ENCODE data around the gene PTPRN2. TPM values are rescaled to one million over a fixed set of nuclear protein-coding genes. Genes with fewer than 3 reads are reported as not detected.
A peak's percentile ranks its signal among the peaks of the same experiment; 100 is the strongest.

The PTPRN2 gene
- total RNA-seq, 1 experiment from 2014 or later = 1.1 TPM

- Histone ChIP-seq H3K27me3 (ENCODE audit: control insufficient read depth, insufficient read depth, low read length) (no peaks in the 10 kb centered on the region), H3K36me3 (ENCODE audit: control insufficient read depth, insufficient read depth, low read length) (no peaks in the 10 kb centered on the region), H3K4me3 (ENCODE audit: low read depth in 2 of 2, low read length in 2 of 2) (no peak overlapping the region), H3K4me1 (ENCODE audit: control insufficient read depth, insufficient read depth, low read length) (no peaks in the 10 kb centered on the region; the same call in 1 of the 2 replicates), H3K9me3 (ENCODE audit: control insufficient read depth, insufficient read depth, low read depth, low read length) (no peaks in the 10 kb centered on the region), H3K27ac (ENCODE audit: low read length) (no peak overlapping the region)
- DNase-seq (ENCODE audit: low read depth, low spot score) (no peak), ATAC-seq (peak; percentile 28)
- no TSS peak for BruUV-seq (replicated peaks)
- ChIA-PET POLR2A (no interaction called here), CTCF (interaction anchor here (0.7 kb wide), 1 partner anchor 414 kb away, joined by 3 read pairs; no protein-coding TSS in a partner anchor)
- TF ChIP-seq SIN3A (IDR thresholded peaks at IDR 0.05; ENCODE audit: borderline replicate concordance, insufficient read depth, low read depth, low read length) = no peak
- TF ChIP-seq POLR2AphosphoS5 (IDR thresholded peaks at IDR 0.05; ENCODE audit: low read depth, low read length) = no peak
- TF ChIP-seq REST (IDR thresholded peaks at IDR 0.05; ENCODE audit: insufficient read depth in 1 of 2, low read depth in 2 of 2, low read length in 1 of 2) = no peak
- no peak for TF ChIP-seq CTCF (IDR thresholded peaks at IDR 0.05)
- no peak for TF ChIP-seq TCF7L2 (IDR thresholded peaks at IDR 0.05; ENCODE audit: low read depth, low read length)
- in situ Hi-C loops (cut with HindIII; ENCODE audit: low pct_unique_long_range_greater_than_20kb, low sequenced_read_pairs) (no loop called here), intact Hi-C loops (cut with micrococcal nuclease; ENCODE audit: unreplicated experiment) (no loop called here)
These were observed 802.6 kb downstream of the PTPRN2 start for GRCh38 chr7:157784979-157785441.

- no peaks in the 10 kb centered on the region for H3K27me3 ChIP-seq (ENCODE audit: control insufficient read depth, insufficient read depth, low read length)
- in situ Hi-C loops (cut with HindIII; ENCODE audit: low pct_unique_long_range_greater_than_20kb, low sequenced_read_pairs) = no loop called here
- ChIA-PET CTCF (no interaction called here), POLR2A (interaction anchor here (0.6 kb wide), 1 partner anchor 492 kb away, joined by 10 read pairs; no protein-coding TSS in a partner anchor)
- no peak overlapping the region for H3K27ac ChIP-seq (ENCODE audit: low read length)
- no TSS peak for BruUV-seq (replicated peaks)
- H3K36me3 ChIP-seq (ENCODE audit: control insufficient read depth, insufficient read depth, low read length) = no peaks in the 10 kb centered on the region
- TF ChIP-seq REST (IDR thresholded peaks at IDR 0.05; ENCODE audit: insufficient read depth in 1 of 2, low read depth in 2 of 2, low read length in 1 of 2) (no peak), CTCF (IDR thresholded peaks at IDR 0.05) (no peak), TCF7L2 (IDR thresholded peaks at IDR 0.05; ENCODE audit: low read depth, low read length) (no peak), SIN3A (IDR thresholded peaks at IDR 0.05; ENCODE audit: borderline replicate concordance, insufficient read depth, low read depth, low read length) (no peak)
- intact Hi-C loops (cut with micrococcal nuclease; ENCODE audit: unreplicated experiment) = no loop called here
- no peaks in the 10 kb centered on the region; the same call in 1 of the 2 replicates for H3K4me1 ChIP-seq (ENCODE audit: control insufficient read depth, insufficient read depth, low read length)
- ATAC-seq (no peak), DNase-seq (ENCODE audit: low read depth, low spot score) (no peak)
- H3K4me3 ChIP-seq (ENCODE audit: low read depth in 2 of 2, low read length in 2 of 2) = no peak overlapping the region
- no peaks in the 10 kb centered on the region for H3K9me3 ChIP-seq (ENCODE audit: control insufficient read depth, insufficient read depth, low read depth, low read length)
These were observed 803.4 kb downstream of the PTPRN2 start for GRCh38 chr7:157784041-157784835.
